Left cardiac atrium (tissue), 4 donors: ENCODE measurements around the gene SETD6. TPM values are rescaled to one million over a fixed set of nuclear protein-coding genes. Genes with fewer than 3 reads are reported as not detected.
"Not testable (repeated sequence)": the region's sequence is repeated elsewhere in the genome, so short reads cannot be mapped to it uniquely, and the experiment has no call there.

Source experiments
- ATAC-seq, 2 donors: fragments of 200-7000 bp; cut with Tn5 transposase; one replicate each; pipeline ENCODE4 v1.9.1; 2020; ENCODE audit warnings: mild to moderate bottlenecking in 2 of 2, moderate library complexity in 2 of 2
- DNase-seq: peaks from one replicate; pipeline ENCODE4 v3.0.0-alpha.2; 2020
- intact Hi-C, 2 donors: fragments of 100-400 bp; cut with DNase I; formaldehyde crosslinking; loops; one replicate each; pipeline versions ENCODE4 v1.14.1 to v1.15.1; 2022 to 2023
- total RNA-seq, 2 donors: library from RNA; stranded (reverse); fragmentation: NEBNext Ultra II Directional; extraction: Animal tissue kit (Norgen Biotek cat#: 25700); gene quantifications; one replicate each; pipeline ENCODE4 v1.2.1, GENCODE V29; 2021
- donor health status: DM: no; HTN: yes; CAD: no.
- donor health status: DM: no; HTN: yes; CAD: no; lungs with severe emphysema.
- donor health status: DM: yes; HTN: yes; CAD: no.
- donor health status: Dilated cardiomyopathy.

The SETD6 gene
- total RNA-seq, 2 donors from 2014 or later, result 10.7 to 10.8 TPM

DNA sequence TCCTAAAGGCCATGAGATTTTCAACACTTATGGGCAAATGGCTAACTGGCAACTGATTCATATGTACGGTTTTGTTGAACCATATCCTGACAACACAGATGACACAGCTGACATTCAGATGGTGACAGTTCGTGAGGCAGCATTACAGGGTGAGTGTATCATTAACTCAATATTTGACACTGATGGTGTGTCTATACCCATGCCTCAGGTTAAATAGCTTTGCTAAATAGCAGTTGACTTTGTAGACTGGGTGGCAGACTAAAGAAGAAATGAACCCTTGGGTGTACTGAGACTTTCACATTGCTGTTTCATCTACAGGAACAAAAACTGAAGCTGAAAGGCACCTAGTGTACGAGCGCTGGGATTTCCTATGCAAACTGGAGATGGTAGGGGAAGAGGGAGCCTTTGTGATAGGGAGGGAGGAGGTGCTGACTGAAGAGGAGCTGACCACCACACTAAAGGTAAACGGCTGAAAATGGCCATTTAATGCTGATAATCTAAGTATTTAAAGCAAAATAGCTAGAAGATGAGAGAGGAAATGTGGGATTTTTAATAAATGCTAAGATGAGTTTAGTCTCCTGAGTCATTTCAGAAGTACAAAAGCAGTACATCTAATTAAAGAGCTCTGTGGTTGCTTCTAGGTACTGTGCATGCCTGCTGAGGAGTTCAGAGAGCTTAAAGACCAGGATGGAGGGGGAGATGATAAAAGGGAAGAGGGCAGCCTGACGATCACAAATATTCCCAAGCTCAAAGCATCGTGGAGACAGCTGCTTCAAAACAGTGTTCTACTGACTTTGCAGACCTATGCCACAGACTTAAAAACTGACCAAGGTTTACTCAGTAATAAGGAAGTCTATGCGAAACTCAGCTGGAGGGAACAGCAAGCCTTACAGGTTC, 3.0 kb downstream of the SETD6 start:
- intact Hi-C loops, result loop anchor here in 1 of 2 donors (5.0 to 10.0 kb wide), 2 partner anchors 49 to 116 kb away; no protein-coding TSS in a partner anchor
- ATAC-seq (no peak), DNase-seq (no peak)

DNA sequence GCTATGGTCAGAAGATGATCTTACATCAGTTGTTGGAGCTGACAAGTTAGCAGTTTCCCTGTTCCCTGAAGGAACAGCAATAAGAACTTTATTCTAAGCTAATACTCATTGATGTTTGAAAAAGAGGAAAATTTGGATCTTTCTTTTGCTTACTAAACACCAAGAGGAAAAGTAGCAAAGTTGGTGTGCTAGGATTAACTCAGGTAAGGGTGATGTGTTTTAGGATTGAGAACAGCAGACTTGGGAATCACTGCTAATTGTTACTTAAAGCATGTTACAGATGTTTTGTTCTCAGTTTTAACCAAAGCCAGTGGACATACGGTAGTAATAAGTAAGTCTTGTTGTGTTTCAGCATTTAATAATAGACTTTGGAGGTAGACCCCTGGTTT, 3.7 kb downstream of the SETD6 start:
- intact Hi-C loops, result loop anchor here in 1 of 2 donors (5.0 to 10.0 kb wide), 2 partner anchors 48 to 116 kb away; no protein-coding TSS in a partner anchor
- ATAC-seq (no peak), DNase-seq (no peak)

DNA sequence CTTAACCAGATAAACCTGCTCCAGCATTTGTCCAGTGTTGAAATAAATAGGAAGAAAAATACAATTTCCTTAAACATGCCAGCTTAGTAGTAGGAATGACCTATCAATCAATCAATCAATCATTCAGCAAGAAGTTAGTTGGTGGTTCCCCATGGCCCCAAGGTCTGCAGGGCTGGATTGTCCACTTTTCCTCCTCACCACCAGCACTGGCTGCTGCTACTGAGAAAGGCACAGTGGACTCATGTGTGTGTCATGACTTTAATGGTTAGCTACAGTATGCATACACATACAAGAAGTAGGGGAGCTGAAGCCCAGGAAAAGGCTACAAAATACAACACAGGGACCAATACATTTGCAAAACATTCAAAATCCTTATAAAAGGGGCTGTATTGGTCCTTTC, 4.4 kb downstream of the SETD6 start:
- intact Hi-C loops, result loop anchor here (5.0 to 10.0 kb wide), 3 partner anchors 48 to 115 kb away; no protein-coding TSS in a partner anchor
- ATAC-seq, result no peak
- DNase-seq, result no peak

DNA sequence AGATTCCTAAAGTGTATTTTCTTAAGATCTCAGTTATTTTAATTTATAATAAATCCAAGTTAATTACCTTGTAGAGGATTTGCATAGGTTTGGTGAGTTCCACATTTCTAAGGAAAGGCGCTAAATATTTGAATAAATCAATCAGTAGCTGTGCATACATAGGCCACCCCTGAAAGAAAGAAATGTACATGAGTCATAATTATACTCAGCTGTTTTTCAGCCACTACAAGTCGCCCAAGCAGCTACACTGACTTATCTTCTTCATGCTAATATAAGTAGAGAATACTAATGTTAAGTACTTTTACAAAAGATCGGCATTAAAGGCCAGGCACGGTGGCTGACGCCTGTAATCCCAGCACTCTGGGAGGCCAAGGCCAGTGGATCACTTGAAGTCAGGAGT, 14.9 kb downstream of the SETD6 start:
- intact Hi-C loops, result no loop called here
- no peak for DNase-seq
- ATAC-seq, result no peak

DNA sequence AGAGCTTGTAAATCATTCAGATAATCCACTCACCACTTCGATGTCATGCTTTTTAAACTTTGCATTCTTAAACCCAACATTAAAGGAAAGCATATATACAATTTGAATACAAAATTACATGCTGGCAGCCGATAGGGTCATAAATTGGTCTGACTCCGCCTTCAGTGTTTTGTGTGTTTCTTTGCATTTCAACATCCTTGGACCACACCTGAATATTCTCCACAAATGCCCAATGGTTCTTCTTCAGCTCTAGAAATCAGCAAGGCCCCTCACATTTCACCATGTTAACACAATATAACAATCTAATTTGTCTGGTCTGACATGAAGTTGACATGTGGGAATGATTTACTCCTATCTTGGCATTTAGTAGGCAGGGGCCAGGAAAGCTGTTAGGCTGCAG, 17.1 kb downstream of the SETD6 start:
- DNase-seq (no peak), ATAC-seq (no peak)
- intact Hi-C loops, result no loop called here

DNA sequence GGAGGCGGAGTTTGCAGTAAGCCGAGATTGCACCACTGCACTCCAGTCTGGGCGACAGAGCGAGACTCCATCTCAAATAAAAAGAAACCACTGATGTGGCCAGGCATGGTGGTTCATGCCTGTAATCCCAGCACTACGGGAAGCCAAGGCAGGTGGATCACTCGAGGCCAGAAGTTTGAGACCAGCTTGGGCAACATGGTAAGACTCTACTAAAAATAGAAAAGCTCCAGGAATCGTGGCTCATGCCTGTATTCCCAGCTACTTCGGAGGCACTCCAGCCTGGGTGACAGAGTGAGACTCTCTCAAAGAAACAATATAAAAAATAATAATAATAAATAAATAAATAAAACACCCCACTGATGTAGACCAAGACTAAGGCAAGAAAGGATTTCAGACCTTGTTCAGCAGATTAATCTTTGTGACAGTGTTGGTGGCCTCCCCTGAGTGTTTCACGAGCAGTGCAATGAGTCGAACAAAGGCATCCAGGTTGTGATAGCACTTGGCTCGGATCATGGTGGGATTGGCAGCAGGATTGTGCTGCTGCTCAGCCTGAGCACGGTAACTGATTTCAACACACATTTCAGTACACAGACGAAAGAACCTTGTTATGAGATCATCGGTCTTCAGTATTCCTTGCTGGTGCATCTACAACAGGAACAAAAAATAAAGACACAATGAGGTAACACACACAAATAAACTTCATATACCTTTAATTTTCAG, 18.6 kb downstream of the SETD6 start:
- ATAC-seq (peak; percentile 55 to 86), DNase-seq (no peak)
- intact Hi-C loops, result no loop called here

DNA sequence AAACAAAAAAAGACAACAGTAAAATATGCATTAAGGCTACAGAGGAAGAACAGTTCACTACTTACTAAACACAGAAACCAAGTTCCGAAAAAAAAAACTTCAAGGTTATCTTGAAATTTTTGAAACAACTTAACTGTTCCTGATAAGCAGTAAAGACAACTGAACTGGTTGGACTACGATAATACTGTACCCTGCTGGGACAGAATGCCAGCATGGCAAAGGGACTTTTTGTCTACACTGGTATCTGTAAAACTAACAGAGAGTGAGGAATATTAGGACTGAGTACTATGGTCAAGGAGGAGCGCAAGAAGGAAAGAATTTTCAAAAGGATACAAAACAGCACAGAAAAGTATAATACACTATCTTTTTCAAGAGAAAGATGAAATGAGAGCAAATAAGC, 19.8 kb downstream of the SETD6 start:
- intact Hi-C loops, result no loop called here
- no peak for ATAC-seq
- no peak for DNase-seq

DNA sequence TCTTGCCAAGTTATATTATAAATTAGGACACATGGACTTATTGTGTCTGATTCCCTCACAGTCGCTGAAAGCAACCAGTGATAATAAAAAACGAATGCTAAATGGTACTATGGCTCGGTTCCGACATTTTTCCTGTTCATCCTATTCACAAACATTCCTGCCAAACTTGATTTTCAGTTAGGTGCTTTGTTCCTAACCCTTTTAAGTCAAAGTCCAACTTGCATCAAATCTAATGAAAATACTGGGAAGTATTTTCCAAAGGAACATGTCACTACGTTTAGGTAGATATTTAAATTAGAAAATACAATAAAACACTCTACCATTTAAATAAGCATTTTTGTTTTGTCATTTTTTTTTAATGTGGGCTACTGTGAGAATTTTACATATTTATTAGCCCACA, 21.0 kb downstream of the SETD6 start:
- intact Hi-C loops, result no loop called here
- ATAC-seq, result no peak
- DNase-seq, result no peak

DNA sequence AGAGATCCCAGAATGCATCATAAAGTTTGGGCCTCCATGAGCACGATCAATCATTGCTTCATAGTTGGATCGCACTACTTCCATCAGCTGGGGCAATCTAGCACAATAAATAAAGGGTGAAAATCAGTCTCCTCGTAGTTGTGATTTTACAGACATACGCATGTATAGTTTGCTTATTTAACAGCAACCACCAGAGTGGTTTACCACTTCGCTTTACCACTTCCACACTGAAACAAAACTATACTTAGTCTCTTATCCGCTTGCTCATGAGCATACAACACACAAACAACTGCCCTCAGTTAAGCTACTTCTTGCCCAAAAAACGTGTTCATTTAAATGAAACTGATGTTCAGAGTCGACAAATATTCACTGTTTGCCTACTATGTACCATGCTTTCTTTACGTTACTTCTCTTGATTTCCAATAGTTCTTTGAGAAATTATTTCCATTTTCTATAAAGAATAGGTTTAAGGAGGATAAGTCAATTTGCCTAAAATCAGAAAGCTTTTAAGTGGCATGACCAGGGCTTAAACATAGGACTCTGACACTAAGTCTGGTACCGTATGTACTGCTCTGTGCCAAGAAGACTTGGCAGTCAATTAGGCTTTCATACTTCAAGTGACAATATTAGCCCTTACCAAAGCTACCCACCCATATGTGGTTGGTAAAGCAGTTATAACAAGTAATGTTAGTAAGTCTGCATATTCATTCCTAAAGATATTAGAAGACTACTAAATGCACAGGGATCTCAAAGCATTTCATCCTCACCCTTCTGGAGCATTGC, 22.0 kb downstream of the SETD6 start:
- intact Hi-C loops, result no loop called here
- ATAC-seq (peak; percentile 53 to 78), DNase-seq (no peak)

DNA sequence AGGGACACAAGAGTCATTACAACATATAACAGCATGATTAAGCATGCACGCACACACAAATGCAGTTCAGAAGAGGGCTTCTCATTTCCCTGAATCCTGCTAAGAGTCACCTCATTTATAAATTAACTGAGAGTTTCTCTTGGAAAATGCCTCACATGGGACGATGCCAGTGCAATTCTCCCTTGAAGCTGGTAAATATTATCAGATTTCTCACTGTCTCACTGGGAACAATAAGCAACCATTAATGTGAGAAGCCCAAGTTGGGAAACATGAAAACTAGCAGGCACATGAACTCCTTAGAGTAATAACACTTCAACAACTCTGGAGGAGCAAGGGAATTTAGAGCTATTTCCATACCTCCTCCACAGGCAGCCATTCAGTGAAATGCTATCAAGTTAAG, 26.4 kb downstream of the SETD6 start:
- intact Hi-C loops, result no loop called here

DNA sequence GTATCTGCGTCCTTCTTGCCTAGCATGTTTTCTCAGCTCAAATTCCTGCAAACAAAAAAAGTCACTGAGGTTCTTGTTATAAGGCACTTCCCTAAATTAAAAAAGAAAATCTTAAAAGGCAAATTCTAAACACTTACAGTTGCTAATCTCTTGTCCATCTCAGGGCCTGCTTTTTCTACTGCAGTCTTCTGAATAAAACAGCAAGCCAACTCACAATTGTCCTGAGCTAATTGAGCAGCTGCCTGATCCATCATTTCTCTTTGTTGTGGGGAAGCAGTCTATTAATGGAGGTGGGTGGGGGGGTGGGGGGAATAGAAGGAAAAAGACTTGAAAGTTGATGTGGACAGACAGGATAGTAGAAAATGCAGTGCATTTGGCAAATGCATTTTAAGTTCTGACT, 27.0 kb downstream of the SETD6 start:
- no peak for ATAC-seq
- intact Hi-C loops, result no loop called here
- DNase-seq, result no peak

More for the DNA sequence above, 26.4 kb downstream of the SETD6 start:
- ATAC-seq, result peak in 1 of 2 donors; percentile 15
- DNase-seq, result no peak

DNA sequence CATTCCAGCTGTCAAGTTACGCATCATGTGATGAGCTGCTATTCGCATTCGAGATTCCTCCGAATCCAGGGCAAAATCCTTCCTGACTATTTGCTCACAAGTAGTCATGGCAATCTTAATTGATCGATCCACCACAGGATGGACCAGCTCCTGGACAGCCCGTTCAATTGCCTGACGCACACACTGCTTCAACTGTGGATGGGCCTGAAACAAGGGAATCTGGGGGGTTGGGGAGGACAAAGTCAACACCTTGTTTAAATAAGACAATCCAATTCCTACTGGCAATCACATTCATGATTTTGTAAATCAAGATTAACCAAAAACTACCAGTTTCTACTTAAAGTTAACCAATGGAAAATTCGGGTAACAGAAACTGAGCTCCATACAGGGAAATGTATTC, 28.4 kb downstream of the SETD6 start:
- no peak for DNase-seq
- no peak for ATAC-seq
- intact Hi-C loops, result no loop called here

DNA sequence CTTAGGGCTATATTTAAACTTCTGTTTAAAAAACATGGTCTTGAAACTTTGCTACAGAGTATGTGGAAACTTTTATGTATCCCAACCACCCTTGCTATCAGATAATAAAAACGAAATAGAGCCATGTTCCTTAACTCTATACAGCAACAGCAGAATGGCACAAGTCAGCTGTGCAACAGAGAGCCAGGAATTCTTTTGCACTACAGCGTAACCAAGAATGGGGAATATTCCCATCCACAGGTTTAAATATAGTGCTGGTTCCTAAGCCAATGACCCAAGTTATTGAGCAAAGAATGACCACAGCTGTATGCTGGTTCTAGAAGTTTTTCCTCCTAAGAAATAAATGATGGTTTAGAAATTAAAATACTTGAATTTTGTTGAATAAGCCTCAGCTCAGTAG, 33.1 kb downstream of the SETD6 start:
- DNase-seq (no peak), ATAC-seq (peak in 1 of 2 donors; percentile 41)
- intact Hi-C loops, result no loop called here

DNA sequence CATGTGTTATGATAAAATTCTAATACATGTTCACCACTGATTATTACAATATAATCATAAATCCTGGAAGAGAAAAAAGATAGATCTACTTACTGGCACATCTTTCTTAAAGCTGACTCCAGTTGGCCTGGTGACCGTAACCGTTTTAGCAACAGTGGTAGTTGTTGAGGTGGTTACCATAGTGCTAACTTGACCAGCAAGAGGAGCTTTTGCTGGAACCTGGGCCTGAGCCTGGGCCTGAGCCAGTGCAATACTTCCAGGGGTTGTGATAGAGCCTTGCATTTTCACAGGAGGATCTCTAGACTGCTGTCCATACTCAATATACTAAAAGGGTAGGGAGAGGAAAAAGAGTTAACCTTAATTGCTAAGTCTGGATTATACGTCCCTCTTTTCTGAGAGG, 36.2 kb downstream of the SETD6 start:
- peak; percentile 41 to 64 for ATAC-seq
- intact Hi-C loops, result no loop called here
- peak; percentile 43 for DNase-seq

DNA sequence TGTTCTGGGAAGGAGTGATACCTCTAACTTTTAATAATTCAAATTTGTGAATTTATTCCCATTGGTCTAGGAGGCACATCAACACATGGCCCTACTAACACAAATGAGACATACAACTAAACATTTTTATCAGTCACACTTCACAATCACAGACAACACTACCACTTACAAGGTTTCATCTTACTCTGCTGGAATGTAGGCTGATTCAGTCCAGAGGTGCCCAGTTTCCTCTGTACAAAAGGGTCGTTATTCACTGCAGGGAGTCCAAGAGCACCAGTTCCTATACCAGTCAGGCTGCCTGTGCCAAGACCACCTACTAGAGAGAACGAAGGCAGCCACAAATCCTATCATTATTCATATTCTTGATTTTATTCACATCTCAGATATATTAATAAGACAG, 41.4 kb downstream of the SETD6 start:
- peak in 1 of 2 donors; percentile 27 for ATAC-seq
- no peak for DNase-seq
- intact Hi-C loops, result no loop called here

DNA sequence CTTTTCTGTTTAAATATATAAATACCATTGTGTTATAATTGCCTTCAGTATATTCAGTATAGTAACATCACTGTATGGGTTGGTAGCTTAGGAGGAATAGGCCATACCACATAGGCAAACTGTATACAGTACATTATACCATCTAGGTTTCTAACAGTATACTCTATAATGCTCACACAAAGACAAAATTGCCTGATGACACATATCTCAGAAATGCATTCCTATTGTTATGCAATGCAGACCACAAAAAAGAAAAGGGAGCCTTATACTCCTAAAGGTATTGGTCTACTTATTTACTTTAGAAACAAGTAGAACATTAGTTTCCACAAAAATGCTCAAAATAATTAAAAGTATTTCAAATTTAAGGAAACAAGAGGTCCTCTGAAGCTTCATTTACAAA, 47.9 kb downstream of the SETD6 start:
- intact Hi-C loops, result no loop called here
- DNase-seq (no peak), ATAC-seq (no peak)

DNA sequence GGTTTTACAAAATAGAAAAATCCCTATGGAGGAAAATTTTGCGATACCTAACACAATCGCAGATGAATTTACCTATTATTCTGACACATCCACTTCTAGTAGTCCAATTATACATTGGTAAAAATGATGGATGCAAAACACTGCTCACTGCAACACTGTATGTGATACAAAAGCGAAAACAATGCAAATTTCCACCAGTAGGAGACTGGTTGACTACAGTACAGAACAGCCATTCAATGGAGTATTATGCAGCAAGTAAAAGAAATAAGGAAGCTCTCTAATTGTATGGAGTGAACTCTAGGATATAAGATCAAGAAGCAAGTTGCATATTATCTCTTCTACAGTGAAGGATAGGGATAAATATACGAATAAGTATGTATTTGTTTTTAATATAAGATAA, 48.5 kb downstream of the SETD6 start:
- no peak for ATAC-seq
- intact Hi-C loops, result no loop called here
- DNase-seq, result no peak

DNA sequence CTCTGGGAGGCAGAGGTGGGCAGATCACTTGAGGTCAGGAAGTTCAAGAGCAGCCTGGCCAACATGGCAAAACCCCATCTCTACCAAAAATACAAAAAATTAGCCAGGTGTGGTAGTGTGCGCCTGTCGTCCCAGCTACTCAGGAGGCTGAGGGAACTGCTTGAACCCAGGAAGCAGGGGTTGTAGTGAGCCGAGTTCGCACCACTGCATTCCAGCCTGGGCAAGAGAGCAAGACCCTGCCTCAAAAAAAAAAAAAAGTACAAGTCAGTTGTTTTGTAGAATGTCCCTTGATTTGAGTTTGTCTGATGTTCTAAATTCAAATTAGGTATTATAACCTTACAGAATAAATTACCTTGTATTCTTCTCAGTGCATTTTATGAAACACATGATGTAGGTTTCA, 50.4 kb downstream of the SETD6 start:
- DNase-seq, ATAC-seq: not testable (repeated sequence)
- intact Hi-C loops, result loop anchor here in 1 of 2 donors (5.0 kb wide), 1 partner anchor 48 kb away; the partner anchor contains the start of gene SETD6
